Stimulated activated CD8-positive, alpha-beta memory T cell treated with anti-CD3 and anti-CD28 coated beads, Interleukin-2, amount 100 ng/mL, for 48 hours (primary cell): ENCODE data around the gene RIPK3.

Source experiments
- DNase-seq, 2 donors: peaks; one replicate each; pipeline ENCODE4 v3.0.0-alpha.2; 2020; ENCODE audit warnings: low read depth in 2 of 2

The RIPK3 gene

GRCh38 chr14:24300326-24300980 lies 39.3 kb downstream of the RIPK3 start:
- no peak for DNase-seq

GRCh38 chr14:24299255-24300191 lies 40.3 kb downstream of the RIPK3 start, which contains the start of the genes DHRS1 and NOP9:
Gene DHRS1 (minus strand): TSS chr14:24299780. CDS start chr14:24299106, 674 bp downstream.
Gene NOP9 (plus strand): TSS chr14:24299850. CDS start chr14:24299955, 105 bp downstream.
- peak; percentile 88 to 91 for DNase-seq

- no peak for DNase-seq
Measured at GRCh38 chr14:24298892-24299254, 40.9 kb downstream of the RIPK3 start.

GRCh38 chr14:24297190-24297964 lies 42.4 kb downstream of the RIPK3 start:
- no peak for DNase-seq

GRCh38 chr14:24296341-24297157 lies 43.2 kb downstream of the RIPK3 start:
- DNase-seq, result peak; percentile 36 to 52

GRCh38 chr14:24293525-24293924 lies 46.3 kb downstream of the RIPK3 start:
- no peak for DNase-seq

- no peak for DNase-seq
Measured at GRCh38 chr14:24292118-24292807, 47.5 kb downstream of the RIPK3 start.

GRCh38 chr14:24291446-24292117 lies 48.2 kb downstream of the RIPK3 start:
- DNase-seq, result no peak

GRCh38 chr14:24290746-24291145 lies 49.0 kb downstream of the RIPK3 start:
- no peak for DNase-seq

GRCh38 chr14:24289649-24290280 lies 50.0 kb downstream of the RIPK3 start:
- DNase-seq, result peak; percentile 47 to 57

- no peak for DNase-seq
Measured at GRCh38 chr14:24286996-24287395, 52.8 kb downstream of the RIPK3 start.
